HFF-Myc (cell line): ENCODE measurements around the gene TNFRSF1B.
"Not testable (repeated sequence)": the region's sequence is repeated elsewhere in the genome, so short reads cannot be mapped to it uniquely, and the experiment has no call there.

Experiments
- DNase-seq: peaks from one replicate; pipeline ENCODE4 v3.0.0-alpha.2; 2011; ENCODE audit warnings: low read depth; ENCODE audit errors: extremely low read depth
- H3K4me3 ChIP-seq: replicated peaks from 2 replicates; pipeline ENCODE4 v1.5.1; 2011; ENCODE audit warnings: low read depth, mild to moderate bottlenecking, control low read depth, low read length
- TF ChIP-seq, protein P1 (sequence below): IDR thresholded peaks from 2 replicates; pipeline ENCODE4 v1.5.1; 2012; ENCODE audit warnings: mild to moderate bottlenecking, low read depth, low read length, control low read depth; ENCODE audit errors: missing control alignments

The TNFRSF1B gene

DNA sequence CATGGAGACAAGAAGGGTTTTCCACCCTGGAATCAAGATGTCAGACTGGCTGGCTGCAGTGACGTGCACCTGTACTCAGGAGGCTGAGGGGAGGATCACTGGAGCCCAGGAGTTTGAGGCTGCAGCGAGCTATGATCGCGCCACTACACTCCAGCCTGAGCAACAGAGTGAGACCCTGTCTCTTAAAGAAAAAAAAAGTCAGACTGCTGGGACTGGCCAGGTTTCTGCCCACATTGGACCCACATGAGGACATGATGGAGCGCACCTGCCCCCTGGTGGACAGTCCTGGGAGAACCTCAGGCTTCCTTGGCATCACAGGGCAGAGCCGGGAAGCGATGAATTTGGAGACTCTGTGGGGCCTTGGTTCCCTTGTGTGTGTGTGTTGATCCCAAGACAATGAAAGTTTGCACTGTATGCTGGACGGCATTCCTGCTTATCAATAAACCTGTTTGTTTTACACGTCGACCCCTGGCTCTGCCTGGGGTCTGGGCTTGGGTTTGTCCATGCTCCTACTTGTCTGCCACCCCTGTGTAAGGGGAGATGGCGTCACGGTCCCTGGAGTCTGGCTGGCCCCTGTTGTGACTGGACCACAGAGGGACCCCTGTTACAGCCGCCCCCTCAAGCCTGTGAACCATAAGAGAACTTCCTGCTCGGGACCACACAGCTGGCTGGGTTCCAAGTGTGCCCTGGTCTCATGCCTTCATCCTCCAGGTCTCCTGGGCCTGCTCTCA is 42.1 kb downstream of the TNFRSF1B start:
- TF ChIP-seq, protein P1, sequence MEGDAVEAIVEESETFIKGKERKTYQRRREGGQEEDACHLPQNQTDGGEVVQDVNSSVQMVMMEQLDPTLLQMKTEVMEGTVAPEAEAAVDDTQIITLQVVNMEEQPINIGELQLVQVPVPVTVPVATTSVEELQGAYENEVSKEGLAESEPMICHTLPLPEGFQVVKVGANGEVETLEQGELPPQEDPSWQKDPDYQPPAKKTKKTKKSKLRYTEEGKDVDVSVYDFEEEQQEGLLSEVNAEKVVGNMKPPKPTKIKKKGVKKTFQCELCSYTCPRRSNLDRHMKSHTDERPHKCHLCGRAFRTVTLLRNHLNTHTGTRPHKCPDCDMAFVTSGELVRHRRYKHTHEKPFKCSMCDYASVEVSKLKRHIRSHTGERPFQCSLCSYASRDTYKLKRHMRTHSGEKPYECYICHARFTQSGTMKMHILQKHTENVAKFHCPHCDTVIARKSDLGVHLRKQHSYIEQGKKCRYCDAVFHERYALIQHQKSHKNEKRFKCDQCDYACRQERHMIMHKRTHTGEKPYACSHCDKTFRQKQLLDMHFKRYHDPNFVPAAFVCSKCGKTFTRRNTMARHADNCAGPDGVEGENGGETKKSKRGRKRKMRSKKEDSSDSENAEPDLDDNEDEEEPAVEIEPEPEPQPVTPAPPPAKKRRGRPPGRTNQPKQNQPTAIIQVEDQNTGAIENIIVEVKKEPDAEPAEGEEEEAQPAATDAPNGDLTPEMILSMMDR = peak; percentile 92
- H3K4me3 ChIP-seq = no peak overlapping the region
- peak; percentile 68 for DNase-seq

DNA sequence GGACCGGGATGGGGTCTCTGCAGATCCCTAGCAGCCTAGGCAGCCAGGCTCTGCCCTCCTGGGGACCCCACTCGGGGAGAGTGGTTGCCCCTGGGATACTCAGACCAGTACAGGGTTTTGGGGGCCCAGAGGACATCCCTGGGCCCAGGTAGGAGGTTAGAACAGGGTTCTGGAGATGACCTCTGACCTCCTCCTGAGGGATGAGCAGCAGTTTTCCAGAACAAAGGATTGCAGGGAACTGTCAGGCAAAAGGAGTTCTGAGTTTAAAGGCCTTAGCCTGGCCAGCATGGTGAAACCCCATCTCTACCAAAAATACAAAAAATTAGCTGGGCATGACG is 42.7 kb downstream of the TNFRSF1B start:
- H3K4me3 ChIP-seq = no peak overlapping the region
- TF ChIP-seq, protein P1 = no peak
- DNase-seq = no peak

DNA sequence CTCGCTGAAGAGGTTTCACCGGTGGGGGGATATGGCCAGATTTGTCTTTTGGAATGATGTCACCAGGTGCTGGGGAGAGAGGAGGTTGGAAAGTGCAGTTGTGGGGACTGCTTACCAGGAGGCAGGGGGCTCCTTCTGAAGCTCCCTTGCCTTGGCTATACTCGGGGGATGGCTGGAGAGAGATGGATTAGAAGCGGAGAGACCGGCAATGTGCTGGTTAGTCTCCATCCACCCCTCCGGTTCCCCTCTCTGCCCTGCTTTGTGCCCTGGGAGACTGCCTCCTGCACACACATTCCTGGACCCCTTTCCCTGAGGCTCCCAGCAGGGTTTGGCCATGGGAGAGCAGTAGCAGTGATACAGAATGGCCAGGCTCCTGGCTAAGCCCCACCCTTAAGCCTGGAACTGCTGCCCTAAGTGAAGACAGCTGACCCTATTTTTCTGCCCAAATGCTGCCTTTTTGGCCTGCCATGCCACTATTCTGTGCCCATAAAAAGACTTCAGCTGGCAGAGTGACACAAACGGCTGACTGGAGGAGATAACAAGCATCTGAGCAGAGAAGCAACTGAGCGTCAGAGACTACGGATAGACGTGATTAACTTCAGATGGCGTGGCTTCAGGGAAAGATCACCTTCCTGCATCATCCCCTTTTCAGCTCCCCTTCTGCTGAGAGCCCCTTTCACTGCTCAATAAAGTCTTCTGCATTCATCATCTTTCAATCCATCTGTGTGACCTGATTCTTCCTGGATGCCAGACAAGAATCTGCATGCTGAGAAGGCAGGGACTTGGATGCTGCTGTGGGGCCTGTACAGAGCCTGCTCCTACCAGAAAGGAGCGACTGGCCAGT is 48.5 kb downstream of the TNFRSF1B start:
- no peak for DNase-seq
- no peak overlapping the region for H3K4me3 ChIP-seq
- TF ChIP-seq, protein P1 = no peak

DNA sequence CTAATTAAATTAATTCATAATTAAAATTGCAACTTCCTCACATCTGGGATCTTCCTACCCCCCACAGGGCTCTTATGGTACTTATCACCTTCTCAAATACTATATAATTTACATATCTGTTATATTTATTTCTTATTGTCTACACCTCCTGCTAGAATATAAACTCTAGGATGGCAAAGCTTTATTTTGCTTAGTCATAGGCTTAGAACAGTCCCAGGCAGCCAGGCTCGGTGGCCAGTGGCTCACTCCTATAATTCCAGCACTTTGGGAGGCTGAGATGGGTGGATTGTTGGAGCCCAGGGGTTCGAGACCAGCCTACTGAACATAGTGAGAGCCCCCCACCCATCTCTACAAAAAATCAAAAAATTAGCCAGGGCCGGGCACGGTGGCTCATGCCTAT is 53.0 kb downstream of the TNFRSF1B start:
- no peak for DNase-seq
- no peak overlapping the region for H3K4me3 ChIP-seq
- TF ChIP-seq, protein P1 = no peak

DNA sequence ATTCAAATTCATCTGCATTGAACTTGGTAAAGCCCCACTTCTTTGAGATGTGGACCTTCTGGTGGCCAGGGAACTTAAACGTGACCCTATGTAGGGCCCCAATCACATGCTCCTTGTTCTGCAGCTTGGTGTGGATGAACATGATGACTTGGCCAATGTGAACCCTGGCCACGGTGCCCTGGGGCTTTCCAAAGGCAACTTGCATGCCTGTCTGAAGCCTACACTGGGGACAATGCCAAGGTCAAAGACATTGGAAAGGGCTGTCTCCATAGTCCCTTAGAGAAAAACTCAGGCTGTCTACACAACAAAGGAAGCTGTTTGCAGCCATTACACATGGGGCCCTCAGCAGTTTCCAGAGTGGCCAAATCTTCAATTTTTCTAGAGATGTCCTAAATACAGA is 54.1 kb downstream of the TNFRSF1B start:
- TF ChIP-seq, protein P1 = no peak
- DNase-seq = no peak
- H3K4me3 ChIP-seq = no peak overlapping the region

DNA sequence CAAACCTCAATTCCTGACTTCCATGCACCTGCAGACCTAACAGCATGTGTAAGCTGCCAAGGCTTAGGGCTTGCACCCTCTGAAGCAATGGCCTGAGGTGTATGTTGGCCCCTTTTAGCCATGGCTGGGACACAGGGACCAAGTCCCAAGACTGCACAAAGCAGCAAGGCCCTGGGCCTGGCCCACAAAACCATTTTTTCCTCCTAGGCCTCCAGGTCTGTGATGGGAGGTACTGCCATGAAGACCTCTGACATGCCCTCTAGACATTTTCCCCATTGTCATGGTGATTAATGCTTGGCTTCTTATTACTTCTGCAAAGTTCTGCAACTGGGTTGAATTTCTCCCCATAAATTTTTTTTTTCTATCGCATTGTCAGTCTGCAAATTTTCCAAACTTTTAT is 55.9 kb downstream of the TNFRSF1B start:
- not testable (repeated sequence) for DNase-seq, H3K4me3 ChIP-seq

DNA sequence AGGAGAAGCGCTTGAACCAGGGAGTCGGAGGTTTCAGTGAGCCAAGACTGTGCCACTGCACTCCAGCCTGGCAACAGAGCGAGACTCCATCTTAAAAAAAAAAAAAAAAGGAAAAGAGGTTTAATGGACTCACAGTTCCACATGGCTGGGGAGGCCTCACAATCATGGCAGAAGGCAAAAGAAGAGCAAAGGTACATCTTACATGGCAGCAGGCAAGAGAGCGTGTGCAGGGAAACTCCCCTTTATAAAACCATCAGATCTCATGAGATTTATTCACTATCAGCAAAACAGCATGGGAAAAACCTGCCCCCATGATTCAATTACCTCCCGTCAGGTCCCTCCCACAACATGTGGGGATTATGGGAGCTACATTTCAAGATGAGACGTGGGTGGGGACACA is 57.3 kb downstream of the TNFRSF1B start:
- not testable (repeated sequence) for DNase-seq, H3K4me3 ChIP-seq
